ENCODE data around the gene COL18A1. TPM values are rescaled to one million over a fixed set of nuclear protein-coding genes. Genes with fewer than 3 reads are reported as not detected.

Gene COL18A1
- total and polyA plus RNA-seq, 9 of the 15 experiments (the other 6 are each of a cell fraction or from before 2014, with no cell fraction given), result 0.14 to 16.4 (median 2.0) TPM

DNA sequence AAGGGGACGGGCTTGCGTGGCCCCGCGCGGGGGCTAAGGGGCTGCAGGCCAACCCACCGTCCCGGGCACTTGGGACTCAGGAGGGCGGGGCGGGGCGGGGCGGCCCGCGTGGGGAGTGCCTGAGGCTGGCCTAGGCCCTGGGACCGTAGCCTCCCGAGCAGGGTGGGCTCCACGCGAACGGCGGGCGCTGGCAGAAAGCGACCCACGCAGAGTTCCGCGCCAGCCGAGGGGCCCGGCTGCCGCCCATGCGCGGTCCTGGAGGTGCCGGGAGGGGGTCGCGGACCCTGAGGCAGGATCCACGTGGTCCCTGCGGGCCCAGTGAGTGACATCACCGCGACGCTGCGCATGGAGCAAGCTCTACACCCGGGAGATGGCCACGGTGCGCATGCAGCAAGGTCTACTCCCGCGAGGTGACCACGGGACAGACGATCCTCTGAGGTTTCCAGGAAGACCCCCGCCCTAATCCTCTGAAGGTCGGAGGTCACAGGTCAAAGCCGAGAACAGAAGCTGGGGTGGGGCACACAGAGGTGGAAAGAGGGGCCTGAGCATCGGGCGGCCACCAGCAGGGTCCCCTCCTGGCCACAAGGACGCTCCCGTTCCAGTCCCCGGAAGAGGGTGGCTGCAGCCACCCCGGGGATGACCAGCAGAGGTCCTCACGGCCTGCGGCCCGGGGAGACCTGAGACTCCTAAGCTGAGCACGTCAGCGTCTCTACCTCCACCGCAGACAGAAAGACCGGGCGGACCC is 150.8 kb downstream of the COL18A1 start (continued):
- peak in 2 of 3 experiments; percentile 17 to 32 for TF ChIP-seq YY1 (IDR thresholded peaks at IDR 0.05; ENCODE audit: borderline replicate concordance in 1 of 3, control insufficient read depth in 1 of 3, extremely low read depth in 1 of 3, insufficient read depth in 3 of 3, insufficient read length in 1 of 3, insufficient replicate concordance in 2 of 3, low read depth in 1 of 3, low read length in 2 of 3)
- TF ChIP-seq NR2C2 (CRISPR knock-in tag; IDR thresholded peaks at IDR 0.05), result peak; percentile 82
- peak; percentile 91 for TF ChIP-seq NR2C2 (tag; IDR thresholded peaks at IDR 0.05)
- no peak for TF ChIP-seq ZNF316 (IDR thresholded peaks at IDR 0.05)
- no peak for TF ChIP-seq HMG20B (CRISPR knock-in tag; IDR thresholded peaks at IDR 0.05)
- no peak for TF ChIP-seq SREBF1 (IDR thresholded peaks at IDR 0.05; ENCODE audit: borderline replicate concordance, low read depth, low read length)
- TF ChIP-seq, protein P1, sequence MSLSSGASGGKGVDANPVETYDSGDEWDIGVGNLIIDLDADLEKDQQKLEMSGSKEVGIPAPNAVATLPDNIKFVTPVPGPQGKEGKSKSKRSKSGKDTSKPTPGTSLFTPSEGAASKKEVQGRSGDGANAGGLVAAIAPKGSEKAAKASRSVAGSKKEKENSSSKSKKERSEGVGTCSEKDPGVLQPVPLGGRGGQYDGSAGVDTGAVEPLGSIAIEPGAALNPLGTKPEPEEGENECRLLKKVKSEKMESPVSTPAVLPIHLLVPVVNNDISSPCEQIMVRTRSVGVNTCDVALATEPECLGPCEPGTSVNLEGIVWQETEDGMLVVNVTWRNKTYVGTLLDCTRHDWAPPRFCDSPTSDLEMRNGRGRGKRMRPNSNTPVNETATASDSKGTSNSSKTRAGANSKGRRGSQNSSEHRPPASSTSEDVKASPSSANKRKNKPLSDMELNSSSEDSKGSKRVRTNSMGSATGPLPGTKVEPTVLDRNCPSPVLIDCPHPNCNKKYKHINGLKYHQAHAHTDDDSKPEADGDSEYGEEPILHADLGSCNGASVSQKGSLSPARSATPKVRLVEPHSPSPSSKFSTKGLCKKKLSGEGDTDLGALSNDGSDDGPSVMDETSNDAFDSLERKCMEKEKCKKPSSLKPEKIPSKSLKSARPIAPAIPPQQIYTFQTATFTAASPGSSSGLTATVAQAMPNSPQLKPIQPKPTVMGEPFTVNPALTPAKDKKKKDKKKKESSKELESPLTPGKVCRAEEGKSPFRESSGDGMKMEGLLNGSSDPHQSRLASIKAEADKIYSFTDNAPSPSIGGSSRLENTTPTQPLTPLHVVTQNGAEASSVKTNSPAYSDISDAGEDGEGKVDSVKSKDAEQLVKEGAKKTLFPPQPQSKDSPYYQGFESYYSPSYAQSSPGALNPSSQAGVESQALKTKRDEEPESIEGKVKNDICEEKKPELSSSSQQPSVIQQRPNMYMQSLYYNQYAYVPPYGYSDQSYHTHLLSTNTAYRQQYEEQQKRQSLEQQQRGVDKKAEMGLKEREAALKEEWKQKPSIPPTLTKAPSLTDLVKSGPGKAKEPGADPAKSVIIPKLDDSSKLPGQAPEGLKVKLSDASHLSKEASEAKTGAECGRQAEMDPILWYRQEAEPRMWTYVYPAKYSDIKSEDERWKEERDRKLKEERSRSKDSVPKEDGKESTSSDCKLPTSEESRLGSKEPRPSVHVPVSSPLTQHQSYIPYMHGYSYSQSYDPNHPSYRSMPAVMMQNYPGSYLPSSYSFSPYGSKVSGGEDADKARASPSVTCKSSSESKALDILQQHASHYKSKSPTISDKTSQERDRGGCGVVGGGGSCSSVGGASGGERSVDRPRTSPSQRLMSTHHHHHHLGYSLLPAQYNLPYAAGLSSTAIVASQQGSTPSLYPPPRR (CRISPR knock-in tag; IDR thresholded peaks at IDR 0.05; ENCODE audit: borderline replicate concordance), result no peak
- no peak for TF ChIP-seq ZNF449 (CRISPR knock-in tag; IDR thresholded peaks at IDR 0.05)
- no peak for TF ChIP-seq SP2 (IDR thresholded peaks at IDR 0.05; ENCODE audit: extremely low read depth, low read depth, low read length, poor library complexity, severe bottlenecking)
- TF ChIP-seq E2F1 (CRISPR knock-in tag; IDR thresholded peaks at IDR 0.05), result peak; percentile 69; the same call in 1 of the 2 replicates
- TF ChIP-seq TFE3 (CRISPR knock-in tag; IDR thresholded peaks at IDR 0.05), result no peak
- TF ChIP-seq ZNF175 (CRISPR knock-in tag; IDR thresholded peaks at IDR 0.05; ENCODE audit: low read depth), result no peak
- no peak for TF ChIP-seq NFATC3 (IDR thresholded peaks at IDR 0.05)
- TF ChIP-seq PML (IDR thresholded peaks at IDR 0.05; ENCODE audit: low read length), result no peak
- peak; percentile 71; the same call in 1 of the 2 replicates for TF ChIP-seq MTA1 (IDR thresholded peaks at IDR 0.05; ENCODE audit: borderline replicate concordance)
- no peak for TF ChIP-seq POLR3G (IDR thresholded peaks at IDR 0.05; ENCODE audit: extremely low read depth, insufficient read length, insufficient replicate concordance)
- peak; percentile 52; the same call in 1 of the 2 replicates for TF ChIP-seq PHF8 (IDR thresholded peaks at IDR 0.05; ENCODE audit: borderline replicate concordance, low read length)
